Hematopoietic multipotent progenitor cell (in vitro differentiated cells): ENCODE data around the gene PIAS1. TPM values are rescaled to one million over a fixed set of nuclear protein-coding genes. Genes with fewer than 3 reads are reported as not detected.

Experiments used
- DNase-seq, 3 donors: peaks; one replicate each; pipeline ENCODE4 v3.0.0-alpha.2; 2011 to 2015; ENCODE audit warnings: low read depth in 2 of 3, low spot score in 2 of 3
- total RNA-seq: library from RNA; depleted of rRNA; stranded (reverse); fragments of >200 nt; gene quantifications from one replicate; pipeline ENCODE4 v1.2.3, GENCODE V29; 2012

Gene PIAS1
- total RNA-seq, 1 donor = 37.7 TPM

DNA sequence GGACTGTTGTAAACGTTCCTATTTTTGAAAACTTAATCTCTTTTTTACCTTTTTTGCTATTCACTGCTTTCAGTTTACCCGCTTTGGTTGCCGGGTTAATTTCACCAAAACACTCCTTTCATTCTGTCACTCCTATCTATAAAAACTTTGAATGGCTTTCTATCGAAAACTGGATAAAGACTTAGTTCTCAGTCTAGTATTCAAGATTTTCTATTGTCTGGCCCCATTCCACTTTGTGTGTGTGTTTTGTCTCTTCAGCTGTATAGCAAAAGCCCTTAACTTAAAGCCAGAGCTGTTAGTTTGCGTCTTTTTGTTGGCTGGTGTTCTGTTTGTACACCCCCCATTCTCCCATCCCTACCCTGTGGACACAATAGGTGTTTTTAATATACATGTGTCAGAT, 7.5 kb downstream of the PIAS1 start:
- DNase-seq = no peak

- DNase-seq = no peak
These were observed 8.1 kb downstream of the PIAS1 start for GRCh38 chr15:68062214-68062613.

- no peak for DNase-seq
These were observed 8.9 kb downstream of the PIAS1 start for GRCh38 chr15:68062946-68063465.

DNA sequence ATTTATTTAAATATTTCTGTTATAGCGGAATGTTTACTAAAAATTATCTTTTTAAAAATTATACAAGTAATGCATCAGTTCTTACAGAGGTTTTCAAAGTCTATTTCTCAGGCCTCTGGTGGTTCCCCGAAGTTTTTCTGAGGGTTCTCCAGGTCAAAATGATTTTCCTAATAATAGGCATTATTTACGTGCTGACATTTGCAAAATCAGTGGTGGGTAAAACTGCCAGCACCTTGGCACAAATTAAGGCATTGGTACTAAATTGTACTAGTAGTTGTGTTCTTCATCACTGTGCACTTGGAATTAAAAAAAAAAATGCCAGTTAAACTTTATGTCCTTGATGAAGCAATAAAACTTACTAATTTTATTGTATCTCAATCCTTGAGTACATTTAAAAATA, 9.5 kb downstream of the PIAS1 start:
- no peak for DNase-seq

- no peak for DNase-seq
These were observed 19.6 kb downstream of the PIAS1 start for GRCh38 chr15:68073576-68074288.

- DNase-seq = no peak
These were observed 21.8 kb downstream of the PIAS1 start for GRCh38 chr15:68075764-68076385.

DNA sequence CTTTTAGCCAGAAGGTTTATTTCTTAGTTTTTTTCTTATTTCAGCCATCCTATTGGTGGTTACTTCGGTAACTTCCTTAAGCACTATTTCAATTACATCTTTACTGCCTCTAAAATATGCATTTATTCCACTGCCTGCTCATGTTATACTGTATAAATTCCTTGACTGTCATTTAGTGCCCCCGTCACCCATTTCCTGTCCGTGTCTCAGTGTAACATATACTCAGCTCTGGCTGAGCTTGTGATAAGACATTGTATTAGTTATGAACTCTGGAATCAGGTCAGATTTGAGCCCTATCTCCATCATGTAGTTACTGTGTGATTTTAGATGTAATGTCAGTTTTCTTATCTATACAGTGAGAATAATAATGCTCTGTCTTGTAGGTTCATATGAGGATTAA, 24.2 kb downstream of the PIAS1 start:
- DNase-seq = peak in 1 of 3 donors; percentile 4

- DNase-seq = no peak
These were observed 26.2 kb downstream of the PIAS1 start for GRCh38 chr15:68080334-68080733.

DNA sequence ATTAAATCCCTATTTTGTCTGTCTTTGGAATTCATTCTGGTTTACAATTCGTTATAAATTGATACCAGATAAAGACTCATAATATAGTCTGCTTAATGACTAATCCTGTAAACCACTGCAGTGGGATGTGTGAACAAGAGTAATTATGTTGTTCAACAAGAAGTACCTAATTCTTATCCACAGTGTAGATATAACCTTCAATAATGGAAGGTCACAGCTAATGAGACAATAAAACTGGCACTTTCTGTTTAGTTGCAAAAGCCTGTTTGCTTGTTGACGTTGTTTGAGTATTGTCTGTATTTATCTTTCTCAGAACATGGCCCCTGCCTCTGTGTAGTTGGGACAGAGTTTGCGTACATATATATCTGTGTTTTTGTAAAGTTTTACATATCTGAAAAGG, 26.7 kb downstream of the PIAS1 start:
- no peak for DNase-seq

DNA sequence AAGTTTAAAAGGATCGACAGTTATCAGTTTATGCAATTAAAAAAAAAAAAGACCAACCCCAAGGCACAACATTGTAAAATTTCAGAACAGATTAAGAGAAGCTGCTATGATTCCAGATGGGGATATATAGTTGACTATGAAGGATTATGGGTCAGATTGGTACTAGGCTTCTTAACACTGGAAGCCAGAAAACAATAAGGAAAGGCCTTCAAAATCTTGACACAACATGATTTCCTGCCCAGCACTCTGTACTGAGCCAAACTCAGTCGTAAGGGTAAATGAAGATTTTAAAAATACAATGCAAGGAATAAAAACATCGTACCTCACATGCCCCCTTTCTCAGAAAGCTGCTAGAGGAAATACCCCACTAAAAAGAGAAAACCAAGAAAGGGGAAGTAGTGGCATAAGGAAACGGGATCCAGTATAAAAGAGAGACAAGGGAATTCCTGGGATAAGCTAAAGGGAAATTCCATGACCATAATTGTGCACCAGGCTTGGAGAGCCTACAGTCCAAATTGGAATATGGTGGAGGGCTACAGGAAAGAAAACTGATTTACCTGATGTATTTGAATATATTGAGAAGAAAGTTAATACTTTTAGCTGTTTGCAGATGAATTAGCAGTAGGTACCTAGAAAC, 27.9 kb downstream of the PIAS1 start:
- peak in 1 of 3 donors; percentile 10 for DNase-seq

DNA sequence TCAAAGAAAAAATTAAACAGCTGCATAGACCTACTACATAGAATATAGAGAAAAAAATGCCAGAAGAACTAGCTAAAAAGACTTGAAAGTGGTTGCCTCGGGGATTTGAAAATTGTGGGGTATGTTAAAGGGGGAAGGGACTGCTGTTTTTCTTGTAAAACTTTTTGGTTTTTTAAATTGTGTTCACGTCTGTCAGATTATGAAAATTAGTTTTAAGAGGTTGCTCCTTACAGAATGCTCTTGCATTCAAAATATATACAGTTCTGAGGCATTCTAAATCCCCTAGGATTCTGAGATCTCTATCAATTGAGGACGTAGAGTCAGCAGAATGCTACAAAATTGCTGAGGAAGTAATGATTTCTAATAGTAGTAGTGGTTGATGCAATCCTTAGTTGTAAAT, 28.6 kb downstream of the PIAS1 start:
- no peak for DNase-seq

- no peak for DNase-seq
These were observed 29.3 kb downstream of the PIAS1 start for GRCh38 chr15:68083463-68083862.

DNA sequence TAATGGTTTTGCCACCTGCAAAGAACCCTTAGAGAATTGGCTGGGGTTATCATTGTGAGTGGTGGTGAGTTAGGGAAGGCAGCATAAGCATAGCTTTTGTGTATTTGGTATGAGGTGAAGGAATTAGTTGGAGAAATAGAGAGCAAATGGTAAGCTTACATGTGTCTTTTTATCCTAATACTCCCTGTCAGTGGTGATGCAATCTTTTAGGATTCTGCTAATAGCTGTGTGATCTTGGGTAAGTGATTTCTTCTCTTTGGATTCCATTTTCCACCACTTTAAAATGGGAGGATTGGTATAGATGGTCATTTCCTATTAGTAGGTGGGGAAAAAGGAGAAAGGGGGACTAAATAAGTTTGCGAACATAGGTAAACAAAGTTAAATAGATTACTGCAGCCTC, 30.9 kb downstream of the PIAS1 start:
- no peak for DNase-seq

DNA sequence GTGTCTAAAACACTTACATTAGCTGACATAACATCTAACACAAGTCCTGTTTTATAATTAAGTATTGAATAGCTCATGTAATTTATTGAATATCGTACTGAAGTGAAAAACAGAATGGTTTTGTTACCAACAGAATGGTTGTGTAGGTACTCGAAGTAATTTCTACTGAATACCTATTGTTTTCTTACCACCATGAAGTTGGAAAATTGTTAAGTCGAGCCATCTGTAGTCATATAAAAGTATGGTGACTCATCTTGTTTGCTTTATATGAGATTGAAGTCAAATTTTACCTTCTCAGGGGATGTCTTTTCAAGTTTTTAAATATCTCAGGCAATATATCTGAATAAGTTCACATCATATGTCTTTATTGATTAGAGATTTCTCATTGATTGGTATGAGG, 37.6 kb downstream of the PIAS1 start:
- no peak for DNase-seq

DNA sequence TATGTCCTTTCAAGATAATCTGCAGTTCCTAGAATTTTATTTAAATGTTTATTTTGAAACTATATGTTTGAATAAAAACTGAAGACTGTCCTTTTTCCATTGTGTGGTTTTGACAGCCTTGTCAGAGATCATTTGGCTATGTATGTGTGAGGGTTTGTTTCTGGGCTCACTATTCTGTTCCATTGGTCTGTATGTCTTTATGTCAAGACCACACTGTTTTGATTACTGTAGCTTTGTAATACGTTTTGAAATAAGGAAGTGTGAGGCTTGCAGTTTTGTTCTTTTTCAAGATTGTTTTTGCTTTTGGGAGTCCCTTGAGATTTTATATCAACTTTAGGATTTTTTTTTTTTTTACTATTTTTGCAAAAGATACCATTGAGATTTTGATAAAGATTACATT, 42.0 kb downstream of the PIAS1 start:
- no peak for DNase-seq

DNA sequence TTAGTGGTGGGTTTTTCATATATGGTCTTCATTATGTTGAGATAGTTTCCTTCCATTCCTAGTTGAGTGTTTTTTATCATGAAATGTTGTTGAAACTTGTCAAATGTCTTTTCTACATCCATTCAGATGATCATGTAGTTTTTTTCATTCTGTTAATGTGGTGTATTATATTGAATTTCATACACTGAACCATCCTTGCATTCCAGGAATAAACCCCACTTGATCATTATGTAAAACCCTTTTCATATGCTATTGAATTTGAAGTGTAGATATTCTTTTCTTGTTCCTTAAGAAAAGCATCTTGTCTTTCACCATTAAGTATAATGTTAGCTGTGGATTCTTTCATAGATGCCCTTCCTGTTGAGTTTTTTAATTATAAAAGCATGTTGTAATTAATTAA, 42.9 kb downstream of the PIAS1 start:
- peak in 1 of 3 donors; percentile 42 for DNase-seq

GRCh38 chr15:68098465-68098864, 44.4 kb downstream of the PIAS1 start:
- no peak for DNase-seq

DNA sequence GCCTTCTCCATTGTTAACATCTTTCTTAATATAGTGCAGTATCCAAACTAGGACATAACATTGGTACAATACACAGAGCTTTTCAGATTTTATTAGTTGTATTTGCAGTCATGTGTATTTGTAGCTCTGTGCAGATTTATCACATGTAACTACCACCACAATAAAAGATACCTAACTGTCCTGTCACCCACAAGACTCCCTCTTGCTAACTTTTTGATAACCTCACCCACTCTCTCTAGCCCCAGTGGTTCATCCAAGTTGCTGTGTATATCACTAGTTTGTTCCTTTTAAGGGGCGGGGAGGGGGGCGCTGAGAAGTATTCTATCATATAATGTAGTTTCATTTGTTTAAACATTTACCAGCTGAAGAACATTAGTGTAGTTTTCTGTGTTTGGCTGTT, 46.1 kb downstream of the PIAS1 start:
- DNase-seq = no peak

DNA sequence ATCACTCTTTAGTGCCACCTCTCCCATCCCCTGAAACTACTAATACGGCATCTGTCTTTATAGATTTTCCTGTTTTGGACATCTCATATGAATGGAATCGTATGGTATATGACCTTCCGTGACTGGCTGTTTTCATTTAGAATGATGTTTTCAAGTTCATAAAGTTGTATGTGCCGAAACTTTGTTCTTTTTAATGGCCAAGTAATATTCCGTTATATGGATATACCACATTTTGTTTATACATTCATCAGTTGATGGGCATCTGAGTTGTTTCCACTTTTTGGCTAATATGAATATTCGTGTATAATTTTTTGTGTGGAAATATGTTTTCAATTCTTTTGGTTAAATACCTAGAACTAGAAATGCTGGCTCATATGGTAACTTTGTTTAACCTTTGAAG, 49.5 kb downstream of the PIAS1 start:
- no peak for DNase-seq

GRCh38 chr15:68106656-68107055, 52.5 kb downstream of the PIAS1 start:
- DNase-seq = no peak

DNA sequence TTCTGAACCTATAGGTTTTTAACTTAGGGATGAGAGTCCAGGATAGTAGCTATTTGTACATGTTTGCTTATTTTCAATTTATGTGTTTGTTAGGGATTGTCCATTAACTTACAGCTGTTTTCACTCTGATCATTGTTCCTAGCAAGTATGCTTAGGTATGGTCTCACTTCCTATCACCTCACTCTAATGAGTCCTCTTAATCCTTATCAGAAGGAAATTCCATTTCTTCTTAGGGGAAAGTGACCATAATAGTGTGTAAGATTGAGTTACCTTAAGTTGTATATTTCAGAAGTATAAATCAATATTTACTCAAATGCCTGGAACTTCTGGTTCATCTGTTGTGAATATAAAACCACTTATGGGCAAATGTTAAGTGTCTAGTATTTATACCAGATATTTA, 53.0 kb downstream of the PIAS1 start:
- DNase-seq = no peak

- DNase-seq = no peak
These were observed 58.6 kb downstream of the PIAS1 start for GRCh38 chr15:68112706-68113105.
